HEK293 (cell line): ENCODE measurements around the gene THPO.

ENCODE experiments used
- CTCF ChIA-PET: fragments of 350-600 bp; formaldehyde crosslinking; extraction: SDS; loops from one replicate; lab custom pipeline; 2021; ENCODE audit warnings: antibody characterized with exemption; lab: Yijun Ruan, JAX
- POLR2A ChIA-PET: fragments of 300-600 bp; formaldehyde crosslinking; extraction: SDS; loops from one replicate; lab custom pipeline; 2020; ENCODE audit warnings: antibody characterized with exemption, inconsistent platforms; lab: Yijun Ruan, JAX
- H3K27ac ChIP-seq: fragments of 200-500 bp; sonication (Bioruptor generic); 2 replicates; pipeline ENCODE4 v1.5.1; 2014; ENCODE audit warnings: low read depth, low read length, control low read depth, inconsistent platforms; ENCODE audit errors: extremely low read depth
- H3K36me3 ChIP-seq, 2 experiments: fragments of 200-500 bp in 1 of 2; sonication (Bioruptor generic) in 1 of 2; 1 replicate in 1 of 2; 2 replicates in 1 of 2; pipeline ENCODE4 v1.5.1; 2014 to 2017; ENCODE audit warnings: inconsistent platforms in 2 of 2, low read length in 2 of 2; ENCODE audit not compliant: control insufficient read depth in 2 of 2, insufficient read depth in 1 of 2
- H3K4me1 ChIP-seq: fragments of 200-500 bp; sonication (Bioruptor generic); 2 replicates; pipeline ENCODE4 v1.5.1; 2014; ENCODE audit warnings: mild to moderate bottlenecking, low read length, inconsistent platforms; ENCODE audit not compliant: control insufficient read depth, insufficient read depth
- H3K4me3 ChIP-seq: 2 replicates; pipeline ENCODE4 v1.5.1; 2011; ENCODE audit warnings: low read depth, mild to moderate bottlenecking, control low read depth, low read length, moderate library complexity
- H3K9me3 ChIP-seq: fragments of 200-500 bp; sonication (Bioruptor generic); 2 replicates; pipeline ENCODE4 v1.5.1; 2014; ENCODE audit warnings: low read depth, low read length, inconsistent platforms; ENCODE audit not compliant: control insufficient read depth, insufficient read depth
- AEBP2 ChIP-seq: fragments of 450-650 bp; formaldehyde crosslinking; IDR thresholded peaks from 2 replicates; pipeline ENCODE4 v1.5.1; 2016; ENCODE audit warnings: missing biosample characterization, missing genetic modification characterization, borderline replicate concordance
- REST ChIP-seq: fragments of 450-650 bp; formaldehyde crosslinking; IDR thresholded peaks from 2 replicates; pipeline ENCODE4 v1.5.1; 2016; ENCODE audit warnings: missing biosample characterization, missing genetic modification characterization
- SETDB1 ChIP-seq: IDR thresholded peaks from one replicate; pipeline ENCODE4 v1.6.1; 2017; ENCODE audit warnings: mild to moderate bottlenecking, low read length, moderate library complexity, mixed read lengths; ENCODE audit not compliant: insufficient read length
- ZBTB44 ChIP-seq: fragments of 450-650 bp; IDR thresholded peaks from 2 replicates; pipeline ENCODE4 v1.5.1; 2018; ENCODE audit warnings: missing biosample characterization, mild to moderate bottlenecking, missing genetic modification characterization
- ZBTB8A ChIP-seq: fragments of 450-650 bp; formaldehyde crosslinking; IDR thresholded peaks from 2 replicates; pipeline ENCODE4 v1.5.1; 2016; ENCODE audit warnings: missing biosample characterization, missing genetic modification characterization
- ZFP41 ChIP-seq: fragments of 450-650 bp; formaldehyde crosslinking; IDR thresholded peaks from 2 replicates; pipeline ENCODE4 v1.5.1; 2016; ENCODE audit warnings: missing biosample characterization, missing genetic modification characterization, borderline replicate concordance
- ZNF202 ChIP-seq: fragments of 450-650 bp; formaldehyde crosslinking; IDR thresholded peaks from 2 replicates; pipeline ENCODE4 v1.5.1; 2016; ENCODE audit warnings: missing biosample characterization, missing genetic modification characterization, borderline replicate concordance
- ZNF280C ChIP-seq: fragments of 450-650 bp; formaldehyde crosslinking; IDR thresholded peaks from 2 replicates; pipeline ENCODE4 v1.5.1; 2016; ENCODE audit warnings: missing biosample characterization, missing genetic modification characterization
- ZNF394 ChIP-seq: fragments of 450-650 bp; formaldehyde crosslinking; IDR thresholded peaks from 2 replicates; pipeline ENCODE4 v1.5.1; 2016; ENCODE audit warnings: missing biosample characterization, missing genetic modification characterization, mild to moderate bottlenecking, moderate library complexity, borderline replicate concordance
- ZNF514 ChIP-seq: fragments of 450-650 bp; formaldehyde crosslinking; IDR thresholded peaks from 2 replicates; pipeline ENCODE4 v1.5.1; 2016; ENCODE audit warnings: missing biosample characterization, missing genetic modification characterization
- ZNF530 ChIP-seq: fragments of 450-650 bp; formaldehyde crosslinking; IDR thresholded peaks from 2 replicates; pipeline ENCODE4 v1.5.1; 2016; ENCODE audit warnings: low read depth, missing biosample characterization, missing genetic modification characterization
- ZNF623 ChIP-seq: fragments of 450-650 bp; formaldehyde crosslinking; IDR thresholded peaks from 2 replicates; pipeline ENCODE4 v1.5.1; 2016; ENCODE audit warnings: missing biosample characterization, missing genetic modification characterization
- ZNF645 ChIP-seq: fragments of 450-650 bp; formaldehyde crosslinking; IDR thresholded peaks from 2 replicates; pipeline ENCODE4; 2016; ENCODE audit warnings: missing biosample characterization, missing genetic modification characterization
- ZNF654 ChIP-seq: fragments of 450-650 bp; formaldehyde crosslinking; IDR thresholded peaks from 2 replicates; pipeline ENCODE4 v1.5.1; 2016; ENCODE audit warnings: low read depth, missing biosample characterization, missing genetic modification characterization
- ZNF664 ChIP-seq: fragments of 450-650 bp; formaldehyde crosslinking; IDR thresholded peaks from 2 replicates; pipeline ENCODE4 v1.5.1; 2016; ENCODE audit warnings: missing biosample characterization, missing genetic modification characterization
- ZNF777 ChIP-seq: fragments of 450-650 bp; formaldehyde crosslinking; IDR thresholded peaks from 2 replicates; pipeline ENCODE4 v1.5.1; 2017; ENCODE audit warnings: missing biosample characterization, missing genetic modification characterization, borderline replicate concordance
- ZSCAN16 ChIP-seq: fragments of 450-650 bp; formaldehyde crosslinking; IDR thresholded peaks from 2 replicates; pipeline ENCODE4 v1.5.1; 2016; ENCODE audit warnings: missing biosample characterization, missing genetic modification characterization
- ZSCAN18 ChIP-seq: fragments of 450-650 bp; formaldehyde crosslinking; IDR thresholded peaks from 2 replicates; pipeline ENCODE4 v1.5.1; 2016; ENCODE audit warnings: missing biosample characterization, missing genetic modification characterization
- ZXDB ChIP-seq: fragments of 450-650 bp; formaldehyde crosslinking; IDR thresholded peaks from 2 replicates; pipeline ENCODE4 v1.5.1; 2016; ENCODE audit warnings: missing biosample characterization, missing genetic modification characterization

THPO gene

GRCh38 chr3:184377374-184377773 is 633 bp downstream of the THPO start (continued):
- TF ChIP-seq ZBTB44 (tag by site-specific recombination) (no peak), ZNF280C (tag by site-specific recombination) (no peak), ZNF202 (tag by site-specific recombination) (no peak), ZNF645 (tag by site-specific recombination) (no peak), ZFP41 (tag by site-specific recombination) (no peak), ZNF514 (tag by site-specific recombination) (no peak), ZNF530 (tag by site-specific recombination) (no peak), ZSCAN16 (tag by site-specific recombination) (no peak), ZSCAN18 (tag by site-specific recombination) (no peak), AEBP2 (tag by site-specific recombination) (no peak), ZNF394 (tag by site-specific recombination) (no peak), ZNF623 (no peak), SETDB1 (no peak), ZXDB (no peak)

GRCh38 chr3:184375747-184376461 is 2.1 kb downstream of the THPO start:
- POLR2A ChIA-PET, result no interaction called here
- TF ChIP-seq REST (tag by site-specific recombination), result peak; percentile 40; the same call in 1 of the 2 replicates
- TF ChIP-seq ZNF664, result no peak
- no peak for TF ChIP-seq ZBTB8A (tag by site-specific recombination)
- TF ChIP-seq ZNF654, result no peak
- no peak for TF ChIP-seq ZNF777 (tag by site-specific recombination)
- Histone ChIP-seq H3K27ac (no peak overlapping the region), H3K9me3 (no peaks in the 10 kb centered on the region), H3K4me1 (no peaks in the 10 kb centered on the region), H3K36me3 (no peaks in the 10 kb centered on the region), H3K4me3 (no peak overlapping the region)
- CTCF ChIA-PET, result interaction anchor here (1.3 to 6.5 kb wide), 2 partner anchors 93 to 166 kb away, joined by 3 to 184 read pairs; no protein-coding TSS in a partner anchor
